HepG2 (cell line): ENCODE measurements around the gene P2RY2.

Source experiments
- CENPT ChIP-seq: sonication (generic); formaldehyde crosslinking; IDR thresholded peaks from 2 replicates; pipeline ENCODE4 v1.8.0; 2022; ENCODE audit warnings: low read depth, mild to moderate bottlenecking, moderate library complexity, missing genetic modification reagents
- FOXJ3 ChIP-seq: sonication (generic); formaldehyde crosslinking; IDR thresholded peaks from 2 replicates; pipeline ENCODE4 v1.4.0; 2020; ENCODE audit warnings: missing genetic modification reagents, mild to moderate bottlenecking, borderline replicate concordance
- JUND ChIP-seq: sonication (generic); formaldehyde crosslinking; IDR thresholded peaks from 2 replicates; pipeline ENCODE4 v1.8.0; 2022; ENCODE audit warnings: mild to moderate bottlenecking, missing genetic modification reagents
- ZNF460 ChIP-seq: sonication (generic); formaldehyde crosslinking; IDR thresholded peaks from 2 replicates; pipeline ENCODE4 v1.5.1; 2020; ENCODE audit warnings: missing genetic modification reagents, mild to moderate bottlenecking, borderline replicate concordance
- ZNF781 ChIP-seq: sonication (generic); formaldehyde crosslinking; IDR thresholded peaks from 2 replicates; pipeline ENCODE4 v1.5.1; 2020; ENCODE audit warnings: borderline replicate concordance, mild to moderate bottlenecking, missing genetic modification reagents; ENCODE audit errors: not compliant biosample characterization
- TF ChIP-seq, protein P1 (sequence below): sonication (generic); formaldehyde crosslinking; IDR thresholded peaks from 2 replicates; pipeline ENCODE4 v1.5.0; 2020; ENCODE audit warnings: mild to moderate bottlenecking, missing genetic modification reagents, moderate library complexity
- TF ChIP-seq, protein P2 (sequence below): sonication (generic); formaldehyde crosslinking; IDR thresholded peaks from 2 replicates; pipeline ENCODE4 v1.4.0; 2020; ENCODE audit warnings: low read depth, missing genetic modification reagents

DNA sequence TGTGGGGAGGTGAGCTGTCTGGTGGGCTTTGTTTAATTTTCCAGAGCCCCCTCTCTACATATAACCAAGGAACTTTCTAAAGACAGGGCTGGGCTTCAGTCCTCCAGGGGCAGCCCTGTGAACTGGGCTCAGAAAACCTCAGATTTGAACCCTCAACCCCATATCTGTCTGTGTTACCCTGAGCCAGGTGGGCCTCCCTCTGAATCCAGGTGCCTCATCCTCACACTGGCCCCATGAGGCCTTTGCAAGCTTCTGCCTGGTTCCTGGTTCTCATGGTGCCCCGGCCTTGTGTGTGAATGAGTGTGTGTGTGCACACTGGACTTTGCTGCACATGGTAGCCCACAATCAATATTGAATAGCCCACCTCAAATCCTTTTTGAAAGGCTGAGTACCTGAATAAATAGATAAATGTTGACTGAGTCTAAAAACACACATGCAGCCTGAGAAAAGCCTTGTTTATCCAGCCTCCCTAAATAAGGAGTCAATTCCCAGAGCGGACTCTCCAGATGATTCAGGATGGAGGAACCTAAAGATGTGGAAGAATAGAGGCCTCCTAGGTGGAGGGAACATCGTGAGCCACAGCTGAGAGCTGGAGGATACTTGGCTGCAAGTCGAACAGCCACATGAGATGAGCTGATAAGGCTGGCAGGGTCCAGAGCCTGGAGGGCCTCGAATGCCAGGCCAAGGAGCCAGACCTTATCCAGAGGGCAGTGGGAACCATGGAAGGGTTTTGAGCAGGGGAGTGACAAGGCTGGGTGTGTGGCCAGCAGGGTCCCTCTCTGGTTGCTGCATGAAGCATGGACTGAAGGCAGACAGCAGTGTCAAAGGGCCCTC, 28.1 kb upstream of the P2RY2 start:
- TF ChIP-seq, protein P1, sequence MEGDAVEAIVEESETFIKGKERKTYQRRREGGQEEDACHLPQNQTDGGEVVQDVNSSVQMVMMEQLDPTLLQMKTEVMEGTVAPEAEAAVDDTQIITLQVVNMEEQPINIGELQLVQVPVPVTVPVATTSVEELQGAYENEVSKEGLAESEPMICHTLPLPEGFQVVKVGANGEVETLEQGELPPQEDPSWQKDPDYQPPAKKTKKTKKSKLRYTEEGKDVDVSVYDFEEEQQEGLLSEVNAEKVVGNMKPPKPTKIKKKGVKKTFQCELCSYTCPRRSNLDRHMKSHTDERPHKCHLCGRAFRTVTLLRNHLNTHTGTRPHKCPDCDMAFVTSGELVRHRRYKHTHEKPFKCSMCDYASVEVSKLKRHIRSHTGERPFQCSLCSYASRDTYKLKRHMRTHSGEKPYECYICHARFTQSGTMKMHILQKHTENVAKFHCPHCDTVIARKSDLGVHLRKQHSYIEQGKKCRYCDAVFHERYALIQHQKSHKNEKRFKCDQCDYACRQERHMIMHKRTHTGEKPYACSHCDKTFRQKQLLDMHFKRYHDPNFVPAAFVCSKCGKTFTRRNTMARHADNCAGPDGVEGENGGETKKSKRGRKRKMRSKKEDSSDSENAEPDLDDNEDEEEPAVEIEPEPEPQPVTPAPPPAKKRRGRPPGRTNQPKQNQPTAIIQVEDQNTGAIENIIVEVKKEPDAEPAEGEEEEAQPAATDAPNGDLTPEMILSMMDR (CRISPR knock-in tag), result no peak
- no peak for TF ChIP-seq CENPT (CRISPR knock-in tag)
- TF ChIP-seq JUND (CRISPR knock-in tag), result no peak
- TF ChIP-seq FOXJ3 (CRISPR knock-in tag), result no peak
- no peak for TF ChIP-seq ZNF781 (CRISPR knock-in tag)
- TF ChIP-seq, protein P2, sequence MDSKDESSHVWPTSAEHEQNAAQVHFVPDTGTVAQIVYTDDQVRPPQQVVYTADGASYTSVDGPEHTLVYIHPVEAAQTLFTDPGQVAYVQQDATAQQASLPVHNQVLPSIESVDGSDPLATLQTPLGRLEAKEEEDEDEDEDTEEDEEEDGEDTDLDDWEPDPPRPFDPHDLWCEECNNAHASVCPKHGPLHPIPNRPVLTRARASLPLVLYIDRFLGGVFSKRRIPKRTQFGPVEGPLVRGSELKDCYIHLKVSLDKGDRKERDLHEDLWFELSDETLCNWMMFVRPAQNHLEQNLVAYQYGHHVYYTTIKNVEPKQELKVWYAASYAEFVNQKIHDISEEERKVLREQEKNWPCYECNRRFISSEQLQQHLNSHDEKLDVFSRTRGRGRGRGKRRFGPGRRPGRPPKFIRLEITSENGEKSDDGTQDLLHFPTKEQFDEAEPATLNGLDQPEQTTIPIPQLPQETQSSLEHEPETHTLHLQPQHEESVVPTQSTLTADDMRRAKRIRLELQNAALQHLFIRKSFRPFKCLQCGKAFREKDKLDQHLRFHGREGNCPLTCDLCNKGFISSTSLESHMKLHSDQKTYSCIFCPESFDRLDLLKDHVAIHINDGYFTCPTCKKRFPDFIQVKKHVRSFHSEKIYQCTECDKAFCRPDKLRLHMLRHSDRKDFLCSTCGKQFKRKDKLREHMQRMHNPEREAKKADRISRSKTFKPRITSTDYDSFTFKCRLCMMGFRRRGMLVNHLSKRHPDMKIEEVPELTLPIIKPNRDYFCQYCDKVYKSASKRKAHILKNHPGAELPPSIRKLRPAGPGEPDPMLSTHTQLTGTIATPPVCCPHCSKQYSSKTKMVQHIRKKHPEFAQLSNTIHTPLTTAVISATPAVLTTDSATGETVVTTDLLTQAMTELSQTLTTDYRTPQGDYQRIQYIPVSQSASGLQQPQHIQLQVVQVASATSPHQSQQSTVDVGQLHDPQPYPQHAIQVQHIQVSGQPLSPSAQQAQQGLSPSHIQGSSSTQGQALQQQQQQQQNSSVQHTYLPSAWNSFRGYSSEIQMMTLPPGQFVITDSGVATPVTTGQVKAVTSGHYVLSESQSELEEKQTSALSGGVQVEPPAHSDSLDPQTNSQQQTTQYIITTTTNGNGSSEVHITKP (CRISPR knock-in tag), result no peak
- no peak for TF ChIP-seq ZNF460
